LoVo (cell line): ENCODE data around the gene ATG16L2.
"Not testable (repeated sequence)": the region's sequence is repeated elsewhere in the genome, so short reads cannot be mapped to it uniquely, and the experiment has no call there.

Experiments used
- DNase-seq: peaks from one replicate; pipeline ENCODE4 v3.0.0-alpha.2; 2016; ENCODE audit warnings: low spot score

ATG16L2 gene

DNA sequence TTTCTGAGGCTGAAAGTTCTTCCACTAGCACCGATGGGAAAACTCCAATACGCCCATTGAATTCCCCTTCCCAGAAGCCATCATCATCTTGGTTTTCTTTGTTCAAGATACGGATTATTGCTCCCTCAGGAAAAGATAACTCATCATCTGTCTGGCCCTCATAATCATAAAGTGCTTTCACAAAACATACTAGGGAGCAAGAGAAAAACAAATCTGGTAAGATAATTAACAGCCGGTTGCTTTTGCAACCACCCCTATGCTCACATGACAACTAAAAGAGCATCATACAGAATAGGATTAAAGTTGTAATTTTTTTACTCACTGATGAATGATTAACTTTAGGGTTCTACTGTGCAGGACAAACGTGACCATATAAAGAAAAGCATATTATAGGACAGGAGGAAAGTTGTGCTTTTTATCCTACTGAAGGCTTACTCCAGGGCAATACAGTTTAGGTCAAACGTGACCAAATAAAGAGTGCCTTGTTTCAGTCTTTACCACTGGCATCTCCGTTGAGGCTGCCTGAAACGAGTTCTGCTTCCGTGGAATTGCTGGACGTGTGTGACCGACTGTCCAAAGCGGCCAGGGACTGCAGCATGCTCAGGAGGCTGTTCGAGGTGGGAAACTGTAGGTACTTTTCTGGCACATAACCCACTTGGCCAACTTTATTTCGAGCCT, 28.6 kb downstream of the ATG16L2 start:
- DNase-seq, result no peak

DNA sequence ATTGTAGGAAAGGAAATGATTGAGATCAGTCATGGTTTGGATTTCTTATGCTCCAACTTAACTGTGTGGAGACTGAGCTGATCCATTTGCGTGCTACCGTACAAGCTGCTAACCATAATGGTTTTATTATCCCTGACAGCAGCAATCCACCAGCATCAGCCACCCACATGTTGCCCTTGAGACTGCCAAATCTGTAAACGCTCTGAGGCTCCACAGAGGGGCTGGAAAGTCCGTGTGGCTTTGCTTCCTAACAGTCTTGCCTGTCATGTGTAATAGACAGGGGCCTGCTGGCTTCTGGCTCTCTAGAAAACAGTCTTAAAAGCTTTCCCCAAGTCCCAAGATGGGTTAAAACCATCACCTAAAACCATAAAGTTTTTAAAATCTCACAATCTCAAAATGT, 30.1 kb downstream of the ATG16L2 start:
- DNase-seq, result no peak

- DNase-seq, result no peak
Measured at GRCh38 chr11:72848846-72849466, 34.7 kb downstream of the ATG16L2 start.

DNA sequence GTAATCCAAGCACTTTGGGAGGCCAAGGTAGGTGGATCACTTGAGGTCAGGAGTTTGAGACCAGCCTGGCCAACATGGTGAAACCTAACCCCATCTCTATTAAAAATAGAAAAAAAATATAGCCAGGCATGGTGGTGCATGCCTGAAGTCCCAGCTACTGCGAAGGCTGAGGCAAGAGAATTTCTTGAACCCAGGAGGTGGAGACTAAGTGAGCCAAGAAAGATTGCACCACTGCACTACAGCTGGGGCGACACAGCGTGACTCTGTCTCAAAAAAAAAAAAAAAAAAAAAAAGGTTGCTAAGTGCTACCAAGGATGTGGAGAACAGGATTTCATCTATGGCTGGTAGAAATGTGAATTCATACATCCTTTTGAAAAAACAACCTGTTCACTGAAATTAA, 36.6 kb downstream of the ATG16L2 start:
- DNase-seq, result no peak

DNA sequence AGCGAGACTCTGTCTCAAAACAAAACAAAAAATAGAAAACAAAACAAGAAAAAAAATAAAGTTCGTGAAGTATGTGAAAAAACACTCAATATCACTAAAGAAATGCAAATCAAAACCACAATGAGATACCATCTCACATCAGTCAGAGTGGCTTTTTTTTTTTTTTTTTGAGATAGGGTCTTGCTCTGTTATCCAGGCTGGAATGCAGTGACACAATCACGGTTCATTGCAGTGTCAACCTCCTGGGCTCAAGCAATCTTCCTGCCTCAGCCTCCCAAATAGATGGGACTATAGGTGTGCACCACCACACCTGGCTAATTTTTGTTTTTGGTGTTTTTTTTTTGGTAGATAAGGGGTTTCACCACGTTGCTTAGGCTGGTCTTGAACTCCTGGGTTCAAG, 37.5 kb downstream of the ATG16L2 start:
- no peak for DNase-seq

DNA sequence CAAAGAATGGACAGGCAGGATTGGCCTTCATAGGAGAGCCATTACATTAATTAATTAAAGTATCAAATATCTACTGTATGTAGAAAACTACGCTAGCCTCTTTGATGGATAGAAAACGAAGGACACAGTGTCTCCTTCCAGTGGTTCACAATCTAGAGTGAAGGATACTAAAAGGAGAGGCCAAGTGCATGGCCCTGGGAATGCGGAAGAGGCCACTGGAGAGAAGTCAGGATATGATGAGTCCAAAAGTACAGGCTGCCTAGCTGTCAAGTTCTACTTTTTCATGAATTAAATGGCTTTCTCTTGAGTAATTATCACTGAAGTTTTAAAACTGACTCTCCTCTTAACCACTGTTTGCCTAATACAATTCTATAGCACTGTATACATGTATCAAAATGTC, 41.9 kb downstream of the ATG16L2 start:
- DNase-seq, result no peak

- no peak for DNase-seq
Measured at GRCh38 chr11:72856551-72857345, 42.5 kb downstream of the ATG16L2 start.

- not testable (repeated sequence) for DNase-seq
Measured at GRCh38 chr11:72858267-72858666, 44.1 kb downstream of the ATG16L2 start.

GRCh38 chr11:72859126-72859525, 44.9 kb downstream of the ATG16L2 start:
- DNase-seq, result no peak

GRCh38 chr11:72860010-72860409, 45.8 kb downstream of the ATG16L2 start:
- DNase-seq, result no peak

DNA sequence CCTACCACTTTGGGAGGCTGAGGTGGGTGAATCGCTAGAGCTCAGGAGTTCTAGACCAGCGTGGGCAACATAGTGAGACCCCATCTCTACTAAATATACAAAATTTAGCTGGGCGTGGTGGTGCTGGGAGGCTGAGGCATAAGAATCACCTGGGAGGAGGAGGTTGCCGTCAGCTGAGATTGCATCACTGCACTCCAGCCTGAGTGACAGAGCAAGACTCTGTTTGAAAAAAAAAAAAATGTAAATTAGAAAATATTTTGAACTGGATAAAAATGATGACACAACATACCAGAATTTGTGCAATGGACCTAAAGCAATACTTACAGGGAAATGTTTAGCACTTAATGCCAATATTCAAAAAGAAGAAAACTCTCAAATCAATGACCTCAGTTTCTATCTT, 46.4 kb downstream of the ATG16L2 start:
- DNase-seq, result no peak

- no peak for DNase-seq
Measured at GRCh38 chr11:72863091-72863490, 48.9 kb downstream of the ATG16L2 start.

GRCh38 chr11:72863916-72864315, 49.7 kb downstream of the ATG16L2 start:
- DNase-seq, result no peak

DNA sequence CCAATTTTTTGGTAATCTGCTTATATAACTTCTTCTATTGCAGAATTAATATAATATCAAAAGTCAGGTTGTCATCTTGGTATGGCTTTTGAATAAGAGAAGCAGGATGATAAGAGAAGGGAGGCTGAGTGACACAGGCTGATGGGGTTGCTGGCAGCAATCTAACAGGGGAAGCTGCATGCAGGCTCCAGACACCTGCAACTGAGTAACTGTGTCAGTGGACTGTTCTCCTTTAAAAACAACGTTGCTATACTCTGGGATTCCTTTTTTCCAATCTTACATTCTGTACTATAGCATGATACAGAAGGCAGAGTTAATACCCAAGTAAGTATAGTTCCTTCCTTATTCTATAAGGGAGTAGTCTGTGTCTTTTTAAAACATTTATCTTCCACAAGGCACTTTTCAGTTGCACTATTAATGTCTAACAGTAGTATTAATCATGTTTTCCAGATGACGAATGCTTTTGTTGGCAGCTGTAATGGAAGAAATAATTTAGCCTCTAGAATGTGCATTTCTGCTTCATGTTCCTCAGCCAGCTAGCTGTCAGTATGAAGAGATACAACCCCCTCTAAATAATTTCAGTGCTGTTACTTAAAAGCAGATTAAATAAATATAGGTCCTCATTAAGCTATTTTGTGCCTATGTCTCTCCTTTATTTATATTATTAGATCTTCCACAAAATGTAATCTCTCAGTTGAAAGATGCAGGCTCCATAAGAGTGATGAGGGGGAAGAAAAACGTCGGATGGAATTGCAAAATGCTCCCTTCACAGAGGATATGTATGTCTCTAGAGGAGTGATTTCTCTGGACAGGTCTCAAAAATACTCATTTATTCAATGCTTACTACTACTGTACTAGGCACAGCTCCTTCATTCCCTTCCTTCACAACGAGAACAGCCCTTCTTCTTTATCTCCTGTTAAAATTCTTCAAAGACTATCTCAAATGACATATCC, 50.8 kb downstream of the ATG16L2 start:
- no peak for DNase-seq

DNA sequence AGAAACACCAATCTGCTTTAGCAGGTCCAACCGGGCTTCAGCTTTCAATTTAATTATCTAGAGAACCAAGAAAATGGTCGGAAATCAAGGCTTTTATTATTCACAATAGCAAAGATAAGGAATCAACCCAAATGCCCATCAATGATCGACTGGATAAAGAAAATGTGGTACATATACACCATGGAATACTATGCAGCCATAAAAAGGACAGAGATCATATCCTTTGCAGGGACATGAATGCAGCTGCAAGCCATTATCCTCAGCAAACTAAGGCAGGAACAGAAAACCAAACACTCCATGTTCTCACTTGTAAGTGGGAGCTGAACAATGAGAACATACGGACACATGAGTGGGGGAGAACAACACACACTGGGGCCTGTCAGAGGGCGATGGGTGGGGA, 53.8 kb downstream of the ATG16L2 start:
- DNase-seq, result no peak

DNA sequence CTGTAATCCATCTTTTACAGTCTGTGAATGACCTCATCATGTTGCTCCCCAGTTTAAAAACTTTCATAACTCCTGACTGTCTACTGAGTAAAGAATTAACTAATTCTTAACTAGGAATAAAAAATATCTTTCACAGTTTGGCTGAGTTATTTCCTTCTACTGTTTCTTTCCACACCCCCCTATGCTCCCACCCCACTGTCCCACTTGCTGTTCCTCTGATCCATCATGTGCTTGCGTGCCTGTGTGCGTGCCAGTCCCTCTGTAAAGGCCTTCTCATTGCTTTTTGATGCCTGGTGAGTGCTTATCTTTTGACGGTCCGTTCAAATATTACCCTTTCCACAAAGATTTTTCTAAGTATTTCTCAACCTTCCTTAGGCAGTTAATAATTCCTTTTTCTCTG, 55.6 kb downstream of the ATG16L2 start:
- DNase-seq, result no peak

- no peak for DNase-seq
Measured at GRCh38 chr11:72871119-72871518, 56.9 kb downstream of the ATG16L2 start.

DNA sequence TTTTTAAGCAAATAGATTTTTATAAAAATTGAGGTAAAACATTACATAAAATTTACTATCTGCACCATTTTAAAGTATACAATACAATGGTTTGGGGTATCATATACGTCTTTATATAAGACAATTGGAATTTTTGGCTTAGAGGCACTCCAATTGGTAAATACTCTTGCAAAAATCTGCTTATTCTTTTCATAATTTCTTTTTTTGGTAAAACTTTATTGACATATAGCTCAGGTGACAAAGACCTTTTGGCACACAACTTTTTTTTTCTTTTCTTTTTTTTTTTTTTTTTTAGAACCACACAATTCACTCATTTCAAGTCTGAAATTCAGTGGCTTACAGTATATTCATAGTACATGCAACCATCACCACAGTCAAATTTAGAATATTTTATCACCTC, 57.8 kb downstream of the ATG16L2 start:
- no peak for DNase-seq

- no peak for DNase-seq
Measured at GRCh38 chr11:72875736-72876135, 61.5 kb downstream of the ATG16L2 start.

- DNase-seq, result no peak
Measured at GRCh38 chr11:72876147-72876546, 61.9 kb downstream of the ATG16L2 start.
